ENCODE measurements around the gene LAMC2.
A peak's percentile ranks its signal among the peaks of the same experiment; 100 is the strongest.

LAMC2 gene

DNA sequence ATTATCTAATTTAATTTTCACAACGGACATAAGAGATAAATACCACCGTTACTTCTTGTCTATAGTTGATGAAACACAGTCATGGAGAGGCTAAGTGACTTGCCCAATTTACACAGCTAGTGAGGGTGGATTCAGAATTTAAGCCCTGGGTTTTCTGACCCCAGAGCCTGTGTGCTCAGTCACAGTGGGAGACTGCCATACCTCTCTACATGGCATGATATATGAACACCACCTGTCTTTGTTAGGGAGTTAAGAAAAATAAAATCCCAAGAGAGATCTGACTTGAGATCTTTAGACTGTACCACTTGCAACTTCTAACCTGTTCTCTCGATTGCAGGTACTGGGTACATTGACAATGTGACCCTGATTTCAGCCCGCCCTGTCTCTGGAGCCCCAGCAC, 40.3 kb downstream of the LAMC2 start:
- TF ChIP-seq, protein P1, sequence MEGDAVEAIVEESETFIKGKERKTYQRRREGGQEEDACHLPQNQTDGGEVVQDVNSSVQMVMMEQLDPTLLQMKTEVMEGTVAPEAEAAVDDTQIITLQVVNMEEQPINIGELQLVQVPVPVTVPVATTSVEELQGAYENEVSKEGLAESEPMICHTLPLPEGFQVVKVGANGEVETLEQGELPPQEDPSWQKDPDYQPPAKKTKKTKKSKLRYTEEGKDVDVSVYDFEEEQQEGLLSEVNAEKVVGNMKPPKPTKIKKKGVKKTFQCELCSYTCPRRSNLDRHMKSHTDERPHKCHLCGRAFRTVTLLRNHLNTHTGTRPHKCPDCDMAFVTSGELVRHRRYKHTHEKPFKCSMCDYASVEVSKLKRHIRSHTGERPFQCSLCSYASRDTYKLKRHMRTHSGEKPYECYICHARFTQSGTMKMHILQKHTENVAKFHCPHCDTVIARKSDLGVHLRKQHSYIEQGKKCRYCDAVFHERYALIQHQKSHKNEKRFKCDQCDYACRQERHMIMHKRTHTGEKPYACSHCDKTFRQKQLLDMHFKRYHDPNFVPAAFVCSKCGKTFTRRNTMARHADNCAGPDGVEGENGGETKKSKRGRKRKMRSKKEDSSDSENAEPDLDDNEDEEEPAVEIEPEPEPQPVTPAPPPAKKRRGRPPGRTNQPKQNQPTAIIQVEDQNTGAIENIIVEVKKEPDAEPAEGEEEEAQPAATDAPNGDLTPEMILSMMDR (IDR thresholded peaks at IDR 0.05), result no peak
- DNase-seq (ENCODE audit: low spot score), result no peak
- Histone ChIP-seq H3K27ac (no peak overlapping the region), H3K4me3 (no peak overlapping the region)

DNA sequence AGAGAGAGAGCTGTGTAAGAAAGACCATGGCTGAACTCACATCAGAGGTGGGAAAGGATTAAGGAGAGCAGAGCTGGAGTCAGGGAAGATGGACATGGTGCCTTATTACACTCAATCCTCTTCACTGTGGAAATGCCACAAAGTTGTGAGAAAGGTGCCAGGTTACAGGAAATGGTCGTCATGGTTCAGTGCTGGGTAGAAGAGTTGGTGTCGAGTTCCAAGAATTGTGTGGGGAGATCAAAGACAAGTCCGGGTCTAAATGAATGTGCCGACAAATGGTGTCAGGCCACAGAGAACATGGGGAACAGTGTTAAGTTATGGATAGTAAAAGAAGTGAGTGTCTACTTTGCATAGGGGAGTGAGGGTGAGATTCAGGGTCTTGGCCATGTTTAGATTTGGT, 40.9 kb downstream of the LAMC2 start:
- no peak overlapping the region for H3K4me3 ChIP-seq
- DNase-seq (ENCODE audit: low spot score), result no peak
- no peak overlapping the region for H3K27ac ChIP-seq
- TF ChIP-seq, protein P1 (IDR thresholded peaks at IDR 0.05), result no peak

DNA sequence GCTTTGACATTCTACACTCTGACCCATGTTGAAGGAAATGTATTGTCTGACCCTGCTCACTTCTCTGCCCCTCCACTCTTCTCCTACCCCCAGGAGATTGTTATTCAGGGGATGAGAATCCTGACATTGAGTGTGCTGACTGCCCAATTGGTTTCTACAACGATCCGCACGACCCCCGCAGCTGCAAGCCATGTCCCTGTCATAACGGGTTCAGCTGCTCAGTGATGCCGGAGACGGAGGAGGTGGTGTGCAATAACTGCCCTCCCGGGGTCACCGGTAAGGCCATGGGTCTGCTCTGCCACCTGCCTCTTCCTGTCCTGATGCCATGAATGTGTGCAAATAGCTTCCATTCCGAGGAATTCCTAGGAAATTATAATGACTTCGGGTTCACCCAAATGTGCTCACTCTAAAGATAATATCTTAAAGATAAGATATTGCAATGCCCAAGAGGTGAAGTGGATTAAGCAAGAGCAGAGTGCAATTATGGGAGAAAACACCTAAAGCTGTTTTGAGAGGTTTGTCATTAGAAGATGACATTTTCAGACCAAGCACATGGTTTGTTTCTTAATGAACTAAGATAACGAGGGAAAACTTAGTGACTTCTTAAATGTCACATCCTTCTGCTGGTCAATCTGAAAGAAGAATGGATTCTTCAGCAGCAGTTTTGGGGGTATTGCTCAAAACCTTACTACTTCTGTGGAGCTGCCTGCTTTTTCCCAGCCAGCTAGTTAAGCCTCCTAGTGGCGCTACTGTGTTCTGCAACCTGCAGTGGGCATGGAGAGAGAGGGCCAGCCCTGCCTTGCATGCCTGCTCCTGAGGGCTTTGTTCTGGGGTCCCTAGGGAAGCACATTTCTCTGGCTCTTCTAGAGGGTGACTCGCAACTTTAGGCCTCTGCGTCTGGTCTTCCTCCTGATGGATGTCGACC, 41.6 kb downstream of the LAMC2 start:
- DNase-seq (ENCODE audit: low spot score), result no peak
- no peak overlapping the region for H3K27ac ChIP-seq
- TF ChIP-seq, protein P1 (IDR thresholded peaks at IDR 0.05), result peak; percentile 63
- no peak overlapping the region for H3K4me3 ChIP-seq

GRCh38 chr1:183228347-183229220, 42.5 kb downstream of the LAMC2 start:
- no peak for DNase-seq (ENCODE audit: low spot score)
- Histone ChIP-seq H3K27ac (no peak overlapping the region), H3K4me3 (no peak overlapping the region)
- TF ChIP-seq, protein P1 (IDR thresholded peaks at IDR 0.05), result peak; percentile 7

GRCh38 chr1:183230413-183230812, 44.3 kb downstream of the LAMC2 start:
- H3K27ac ChIP-seq, result no peak overlapping the region
- TF ChIP-seq, protein P1 (IDR thresholded peaks at IDR 0.05), result no peak
- DNase-seq (ENCODE audit: low spot score), result no peak
- no peak overlapping the region for H3K4me3 ChIP-seq

DNA sequence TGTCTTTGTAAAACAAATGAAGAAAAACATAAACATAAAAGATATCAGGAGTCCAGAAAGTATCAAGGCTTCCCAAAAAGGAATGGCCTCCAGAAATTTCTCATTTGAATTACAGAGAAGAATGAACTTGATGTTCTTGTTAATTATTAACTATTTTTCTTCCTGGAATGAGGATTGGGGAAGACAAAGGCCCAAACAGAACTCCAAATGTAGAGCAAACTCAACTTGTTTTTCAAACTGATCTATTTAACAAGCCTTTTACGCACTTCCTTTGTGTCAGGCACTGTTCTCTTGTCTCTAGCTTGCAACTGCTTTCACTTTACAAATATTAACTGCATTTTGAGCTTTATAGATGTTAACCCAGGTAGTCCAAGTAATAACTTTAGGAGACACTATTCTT, 45.5 kb downstream of the LAMC2 start:
- no peak for DNase-seq (ENCODE audit: low spot score)
- TF ChIP-seq, protein P1 (IDR thresholded peaks at IDR 0.05), result no peak
- Histone ChIP-seq H3K4me3 (no peak overlapping the region), H3K27ac (no peak overlapping the region)

All from coronary artery (tissue), 2 donors.